Measurements from ENCODE around the gene TTC6.

DNA sequence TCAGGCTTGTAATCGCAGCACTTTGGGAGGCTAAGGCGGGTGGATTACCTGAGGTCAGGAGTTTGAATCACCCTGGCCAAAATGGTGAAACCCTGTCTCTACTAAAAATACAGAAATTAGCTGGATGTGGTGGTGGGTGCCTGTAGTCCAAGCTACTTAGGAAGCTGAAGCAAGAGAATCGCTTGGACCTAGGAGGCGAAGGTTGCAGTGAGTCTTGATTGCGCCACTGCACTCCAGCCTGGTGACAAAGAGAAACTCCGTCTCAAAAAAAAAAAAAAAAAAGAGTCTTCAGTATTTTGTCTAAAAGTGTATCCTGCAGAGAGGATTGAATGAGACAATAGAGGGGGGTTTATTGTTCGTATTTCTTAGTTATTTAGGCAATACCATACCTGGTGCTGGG lies 25.7 kb upstream of the TTC6 start:
- TF ChIP-seq EZH2phosphoT487 (IDR thresholded peaks at IDR 0.05; ENCODE audit: insufficient read depth, low read depth) (no peak), EZH2 (IDR thresholded peaks at IDR 0.05; ENCODE audit: insufficient read depth, poor library complexity, severe bottlenecking) (no peak)
